Spleen (tissue), 11 donors: ENCODE data around the gene MOB3B. TPM values are rescaled to one million over a fixed set of nuclear protein-coding genes. Genes with fewer than 3 reads are reported as not detected.

Source experiments
- DNase-seq: peaks from one replicate; pipeline ENCODE4 v3.0.0-alpha.2; 2020
- H3K27ac ChIP-seq, 8 donors: fragments of 200-600 bp; sonication (generic) in 7 of 8; 1 replicate in 4 of 8; 2 replicates in 4 of 8; pipeline versions ENCODE4 v1.5.0 to v1.8.0; 2016 to 2021; ENCODE audit warnings: inconsistent platforms in 4 of 8, mild to moderate bottlenecking in 4 of 8, moderate library complexity in 1 of 8
- H3K27me3 ChIP-seq, 7 donors: fragments of 200-600 bp; sonication (generic) in 6 of 7; replicated peaks in 1 of 7; 1 replicate in 4 of 7; 2 replicates in 3 of 7; pipeline versions ENCODE4 v1.5.0 to v1.8.0; 2016 to 2021; ENCODE audit warnings: inconsistent platforms in 3 of 7, mild to moderate bottlenecking in 1 of 7
- H3K36me3 ChIP-seq, 6 donors: fragments of 200-600 bp; sonication (generic) in 5 of 6; 1 replicate in 4 of 6; 2 replicates in 2 of 6; pipeline versions ENCODE4 v1.5.0 to v1.8.0; 2016 to 2021; ENCODE audit warnings: inconsistent platforms in 2 of 6
- H3K4me1 ChIP-seq, 6 donors: fragments of 200-600 bp; sonication (generic) in 5 of 6; 1 replicate in 3 of 6; 2 replicates in 3 of 6; pipeline versions ENCODE4 v1.5.0 to v1.8.0; 2016 to 2021; ENCODE audit warnings: inconsistent platforms in 3 of 6
- H3K4me3 ChIP-seq, 8 donors: fragments of 200-600 bp; sonication (generic) in 7 of 8; 1 replicate in 4 of 8; 2 replicates in 4 of 8; pipeline versions ENCODE4 v1.5.0 to v1.8.0; 2016 to 2021; ENCODE audit warnings: inconsistent platforms in 4 of 8, mild to moderate bottlenecking in 4 of 8, moderate library complexity in 2 of 8
- H3K9me3 ChIP-seq, 8 donors: fragments of 200-600 bp; sonication (generic) in 7 of 8; 1 replicate in 4 of 8; 2 replicates in 4 of 8; pipeline versions ENCODE4 v1.5.0 to v1.8.0; 2016 to 2021; ENCODE audit warnings: inconsistent platforms in 4 of 8
- POLR2A ChIP-seq, 3 donors: fragments of 450-650 bp; IDR thresholded peaks; one replicate each; pipeline ENCODE4 v1.5.1; 2017; ENCODE audit warnings: antibody characterized with exemption in 3 of 3, mild to moderate bottlenecking in 1 of 3
- POLR2AphosphoS5 ChIP-seq, 3 donors: sonication (generic); formaldehyde crosslinking; IDR thresholded peaks; one replicate each; pipeline ENCODE4 v1.5.1; 2017; ENCODE audit warnings: antibody characterized with exemption in 3 of 3
- WGBS, 5 donors: extraction: QIAGEN DNeasy Blood & Tissue Kit in 3 of 5; methylation state at CpG; one replicate each; pipeline versions ENCODE4 v1.1.5 to v1.1.7; 2013 to 2018; 5-methylcytosine and 5-hydroxymethylcytosine counted together
- intact Hi-C: fragments of 100-400 bp; cut with DNase I; formaldehyde crosslinking; loops from one replicate; pipeline ENCODE4 v1.15.0; 2023; ENCODE audit warnings: low total_unique reads
- polyA plus RNA-seq, 3 donors: library from polyadenylated mRNA; stranded (reverse); fragments of 200-250 nt; gene quantifications; one replicate each; pipeline ENCODE4 v1.2.1, GENCODE V29; 2013
- total RNA-seq, 7 donors: library from RNA; depleted of rRNA in 3 of 7; stranded (reverse); fragments of >200 nt in 3 of 7; fragmentation: NEBNext Ultra II Directional in 4 of 7; extraction: Animal tissue kit (Norgen Biotek cat#: 25700) in 4 of 7; gene quantifications; one replicate each; pipeline versions ENCODE4 v1.1.0 to v1.2.1, GENCODE V29; 2016 to 2021
- TF ChIP-seq, protein P1 (sequence below), 11 experiments: fragments of 200-600 bp in 7 of 11; fragments of 450-650 bp in 4 of 11; sonication (generic) in 4 of 11; IDR thresholded peaks in 8 of 11; conservative IDR thresholded peaks in 3 of 11; 1 replicate in 7 of 11; 2 replicates in 4 of 11; pipeline versions ENCODE4 v1.4.0 to v1.8.0; 2016 to 2021; ENCODE audit warnings: antibody characterized with exemption in 11 of 11, inconsistent platforms in 4 of 11, mild to moderate bottlenecking in 1 of 11
- donor health status: healthy with polysubstance abuse.
- donor health status: DM: no; HTN: no; CAD: no; lungs with moderate emphysema.
- donor health status: DM: no; HTN: no; CAD: no.
- donor health status: Bipolar disorder and iron deficiency.
- donor health status: healthy.
- donor health status: DM: no; HTN: no; CAD: no.
- donor health status: DM: yes; HTN: yes; CAD: no.

The MOB3B gene
- total and polyA plus RNA-seq, 10 donors: 9.4 to 27.7 (median 19.9) TPM

GRCh38 chr9:27572566-27572917 lies 42.9 kb upstream of the MOB3B start:
- no peaks in the 10 kb centered on the region for H3K36me3 ChIP-seq
- peak overlapping the region; percentile 46 to 85 (median 64) for H3K4me3 ChIP-seq
- peak overlapping the region; percentile 94 to 100 (median 98) for H3K27ac ChIP-seq
- H3K9me3 ChIP-seq: peaks cover 0 to 4% (median 0%) of the 10 kb centered on the region in 8 donors
- intact Hi-C loops: loop anchor here (10.0 kb wide), 1 partner anchor 628 kb away; the partner anchor contains the start of gene PLAA
- no peaks in the 10 kb centered on the region for H3K27me3 ChIP-seq
- no peak for DNase-seq
- peaks cover 5 to 38% (median 16%) of the 10 kb centered on the region in 6 donors for H3K4me1 ChIP-seq
- peak in 2 of 3 donors; percentile 71 to 81 for TF ChIP-seq POLR2A (IDR thresholded peaks at IDR 0.05)
- TF ChIP-seq, protein P1, sequence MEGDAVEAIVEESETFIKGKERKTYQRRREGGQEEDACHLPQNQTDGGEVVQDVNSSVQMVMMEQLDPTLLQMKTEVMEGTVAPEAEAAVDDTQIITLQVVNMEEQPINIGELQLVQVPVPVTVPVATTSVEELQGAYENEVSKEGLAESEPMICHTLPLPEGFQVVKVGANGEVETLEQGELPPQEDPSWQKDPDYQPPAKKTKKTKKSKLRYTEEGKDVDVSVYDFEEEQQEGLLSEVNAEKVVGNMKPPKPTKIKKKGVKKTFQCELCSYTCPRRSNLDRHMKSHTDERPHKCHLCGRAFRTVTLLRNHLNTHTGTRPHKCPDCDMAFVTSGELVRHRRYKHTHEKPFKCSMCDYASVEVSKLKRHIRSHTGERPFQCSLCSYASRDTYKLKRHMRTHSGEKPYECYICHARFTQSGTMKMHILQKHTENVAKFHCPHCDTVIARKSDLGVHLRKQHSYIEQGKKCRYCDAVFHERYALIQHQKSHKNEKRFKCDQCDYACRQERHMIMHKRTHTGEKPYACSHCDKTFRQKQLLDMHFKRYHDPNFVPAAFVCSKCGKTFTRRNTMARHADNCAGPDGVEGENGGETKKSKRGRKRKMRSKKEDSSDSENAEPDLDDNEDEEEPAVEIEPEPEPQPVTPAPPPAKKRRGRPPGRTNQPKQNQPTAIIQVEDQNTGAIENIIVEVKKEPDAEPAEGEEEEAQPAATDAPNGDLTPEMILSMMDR (IDR thresholded peaks at IDR 0.05 in 8 of 11, conservative IDR thresholded peaks at IDR 0.05 in 3 of 11): no peak
- TF ChIP-seq POLR2AphosphoS5 (IDR thresholded peaks at IDR 0.05): peak in 1 of 3 donors; percentile 97
- WGBS, 5 donors: 2 to 5% (median 4%) methylated on average over 5 to 6 of the region's 6 CpGs

DNA sequence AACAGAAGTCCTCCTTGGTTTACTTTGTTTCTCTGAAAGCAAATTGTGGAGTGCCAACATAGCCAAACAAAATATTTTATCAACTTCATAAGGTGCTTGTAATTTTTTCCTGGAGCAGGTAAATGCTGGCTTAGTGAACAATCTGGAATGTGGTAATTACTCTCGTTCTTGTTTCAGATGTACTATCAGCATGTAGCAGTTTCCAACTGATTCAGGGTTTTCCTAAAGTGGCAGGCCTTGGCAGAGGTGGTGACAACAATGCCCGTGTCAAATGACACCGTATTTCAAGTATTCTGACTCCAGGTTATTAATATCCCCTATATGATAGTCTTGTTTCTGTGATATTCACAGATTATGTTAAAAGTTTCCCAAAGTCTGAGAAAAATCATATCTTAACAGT lies 42.4 kb upstream of the MOB3B start:
- intact Hi-C loops: loop anchor here (10.0 kb wide), 1 partner anchor 627 kb away; the partner anchor contains the start of gene PLAA

DNA sequence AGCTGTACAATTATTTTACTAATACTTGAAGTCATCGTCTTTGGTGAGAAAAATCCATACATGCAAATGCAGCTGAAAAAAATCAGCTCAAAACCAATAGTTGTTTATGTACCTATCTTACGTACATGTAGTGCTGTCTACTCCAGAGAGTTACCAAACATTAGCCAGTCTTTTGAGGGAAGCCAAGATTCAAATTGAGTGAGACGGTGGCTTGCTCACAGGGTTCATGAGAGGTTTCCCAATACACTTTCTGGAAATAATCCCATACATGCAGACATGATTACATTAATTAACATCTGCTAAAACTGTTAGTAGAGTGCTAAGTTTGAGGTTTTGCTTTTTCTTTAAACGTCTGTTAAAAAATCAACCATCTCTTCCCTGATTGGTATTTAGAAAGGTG lies 41.4 kb upstream of the MOB3B start:
- no peaks in the 10 kb centered on the region for H3K9me3 ChIP-seq
- peak overlapping the region in 1 of 8 donors; percentile 85 for H3K4me3 ChIP-seq
- 81 to 93% (median 89%) methylated on average over 4 of the region's 4 CpGs for WGBS, 5 donors
- H3K4me1 ChIP-seq: peaks cover 5 to 49% (median 16%) of the 10 kb centered on the region in 6 donors
- no peak for DNase-seq
- peak overlapping the region in 3 of 8 donors; percentile 100 for H3K27ac ChIP-seq
- TF ChIP-seq POLR2AphosphoS5 (IDR thresholded peaks at IDR 0.05): no peak
- TF ChIP-seq, protein P1 (IDR thresholded peaks at IDR 0.05 in 8 of 11, conservative IDR thresholded peaks at IDR 0.05 in 3 of 11): no peak
- TF ChIP-seq POLR2A (IDR thresholded peaks at IDR 0.05): no peak
- intact Hi-C loops: loop anchor here (10.0 kb wide), 1 partner anchor 626 kb away; the partner anchor contains the start of gene PLAA
- H3K27me3 ChIP-seq: no peaks in the 10 kb centered on the region
- peaks cover 0 to 10% (median 1%) of the 10 kb centered on the region in 6 donors for H3K36me3 ChIP-seq

More for the DNA sequence above, 42.4 kb upstream of the MOB3B start:
- DNase-seq: no peak
- no peak for TF ChIP-seq POLR2A (IDR thresholded peaks at IDR 0.05)
- TF ChIP-seq, protein P1 (IDR thresholded peaks at IDR 0.05 in 8 of 11, conservative IDR thresholded peaks at IDR 0.05 in 3 of 11): no peak
- no peak for TF ChIP-seq POLR2AphosphoS5 (IDR thresholded peaks at IDR 0.05)
- no peaks in the 10 kb centered on the region for H3K27me3 ChIP-seq
- H3K9me3 ChIP-seq: peaks cover 0 to 2% (median 0%) of the 10 kb centered on the region in 8 donors
- peaks cover 5 to 38% (median 16%) of the 10 kb centered on the region in 6 donors for H3K4me1 ChIP-seq
- peak overlapping the region in 4 of 8 donors; percentile 53 to 85 (median 72) for H3K4me3 ChIP-seq
- peak overlapping the region; percentile 94 to 100 (median 98) for H3K27ac ChIP-seq
- no peaks in the 10 kb centered on the region for H3K36me3 ChIP-seq
- WGBS, 5 donors: 47 to 75% (median 61%) methylated on average over 3 of the region's 3 CpGs

DNA sequence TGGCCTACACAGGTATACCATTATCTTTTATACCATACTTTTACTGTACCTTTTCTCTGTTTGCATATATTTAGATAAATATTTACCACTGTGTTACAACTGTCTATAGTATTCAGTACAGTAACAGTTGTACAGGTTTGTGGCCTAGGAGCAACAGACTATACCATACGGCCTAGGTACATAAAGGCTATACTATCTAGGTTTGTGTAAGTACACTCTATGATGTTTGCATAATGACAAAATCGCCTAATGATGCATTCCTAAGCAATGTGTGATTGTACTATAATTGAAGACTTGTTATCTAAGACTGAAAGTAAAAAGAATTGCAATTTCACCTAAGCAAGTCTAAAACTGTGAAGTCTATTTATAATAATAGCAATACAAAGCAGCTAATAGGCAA lies 39.8 kb upstream of the MOB3B start:
- H3K27ac ChIP-seq: no peak overlapping the region
- no peak overlapping the region for H3K4me3 ChIP-seq
- intact Hi-C loops: no loop called here
- H3K9me3 ChIP-seq: no peaks in the 10 kb centered on the region
- whole genome bisulfite sequencing, 5 donors: 43 to 90% (median 75%) methylated on average over 2 of the region's 2 CpGs
- H3K27me3 ChIP-seq: no peaks in the 10 kb centered on the region
- peaks cover 0 to 26% (median 3%) of the 10 kb centered on the region in 6 donors for H3K36me3 ChIP-seq
- TF ChIP-seq POLR2A (IDR thresholded peaks at IDR 0.05) (no peak), POLR2AphosphoS5 (IDR thresholded peaks at IDR 0.05) (no peak)
- TF ChIP-seq, protein P1 (IDR thresholded peaks at IDR 0.05 in 8 of 11, conservative IDR thresholded peaks at IDR 0.05 in 3 of 11): no peak
- peaks cover 5 to 60% (median 24%) of the 10 kb centered on the region in 6 donors for H3K4me1 ChIP-seq
- no peak for DNase-seq
